GM19238 (cell line): Measurements from ENCODE around the gene ACSF3.
"Not testable (repeated sequence)": the region's sequence is repeated elsewhere in the genome, so short reads cannot be mapped to it uniquely, and the experiment has no call there.

Experiments used
- DNase-seq: peaks from one replicate; pipeline ENCODE4 v3.0.0; 2011; ENCODE audit warnings: low spot score; ENCODE audit not compliant: insufficient read length

ACSF3 gene

DNA sequence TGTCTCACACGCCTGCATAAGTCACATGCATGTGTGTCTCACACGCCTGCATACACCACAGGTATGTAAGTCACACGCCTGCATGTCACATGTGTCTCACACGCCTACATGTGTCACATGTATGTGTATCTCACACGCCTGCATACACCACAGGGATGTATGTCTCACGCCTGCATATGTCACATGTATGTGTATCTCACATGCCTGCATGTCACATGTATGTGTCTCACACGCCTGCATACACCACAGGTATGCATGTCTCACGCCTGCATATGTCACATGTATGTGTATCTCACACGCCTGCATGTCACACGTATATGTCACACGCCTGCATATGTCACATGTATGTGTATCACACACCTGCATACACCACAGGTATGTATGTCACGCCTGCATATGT, 64.1 kb downstream of the ACSF3 start:
- no peak for DNase-seq

DNA sequence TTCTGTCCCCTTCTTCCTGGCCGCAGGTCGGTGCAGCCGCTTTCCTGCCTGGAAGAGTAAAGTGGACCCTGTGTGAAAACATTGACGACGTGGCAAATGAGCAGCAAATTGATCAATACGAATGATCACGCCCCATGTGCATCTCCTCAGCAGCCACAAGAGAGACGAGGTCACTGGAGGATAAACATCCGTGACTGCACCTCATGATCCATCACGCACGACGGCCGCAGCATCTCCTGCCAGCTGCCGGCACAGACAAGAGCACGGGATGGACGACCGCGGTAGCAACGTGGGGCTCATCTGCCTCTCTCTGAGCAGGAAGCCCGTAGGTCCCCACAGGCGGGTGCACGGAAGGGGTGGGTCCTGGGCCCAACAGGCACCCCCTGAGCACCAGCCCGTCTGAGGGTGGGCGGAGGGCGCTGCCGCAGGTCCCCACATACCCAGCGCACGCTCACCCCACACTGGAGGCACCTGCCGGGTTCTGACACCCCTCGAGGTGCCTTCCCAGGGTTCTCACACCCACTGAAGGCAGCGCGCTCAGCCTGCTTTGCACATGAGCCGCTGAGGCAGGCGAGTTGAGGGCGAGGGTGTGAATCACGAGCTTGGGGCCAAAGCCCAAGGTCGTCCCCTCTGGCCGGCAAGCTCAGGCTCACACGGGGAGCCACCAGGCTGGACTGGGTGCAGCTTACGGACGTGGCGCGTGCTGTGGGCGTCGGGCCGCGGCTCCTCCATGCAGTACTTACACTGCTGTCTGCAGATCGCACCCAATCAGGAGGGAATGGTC, 65.6 kb downstream of the ACSF3 start:
- no peak for DNase-seq

DNA sequence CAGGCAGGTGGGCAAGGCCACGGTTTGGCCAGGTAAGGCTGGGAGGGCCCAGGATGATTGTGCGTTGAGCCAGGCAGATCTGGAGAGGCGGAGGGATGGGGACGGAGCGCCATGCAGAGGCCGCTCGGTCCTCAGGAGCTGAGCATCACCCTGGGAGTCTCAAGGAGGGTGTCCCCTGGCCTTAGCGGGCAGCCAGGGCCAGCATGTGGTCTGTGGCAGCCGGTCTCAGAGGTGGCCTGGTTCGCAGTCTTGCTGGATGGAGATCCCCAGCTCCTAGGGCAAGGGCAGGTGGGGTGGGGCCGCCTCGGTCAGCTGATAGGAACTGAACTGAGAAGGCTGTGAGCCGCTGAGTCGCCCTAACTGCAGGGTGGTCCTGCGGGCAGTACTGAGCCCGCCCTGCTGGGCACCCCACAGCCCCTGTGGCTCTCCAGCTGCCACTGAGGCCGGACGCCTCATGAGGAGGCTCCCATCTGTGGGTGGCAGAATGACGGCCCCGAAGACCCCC, 66.2 kb downstream of the ACSF3 start:
- no peak for DNase-seq

DNA sequence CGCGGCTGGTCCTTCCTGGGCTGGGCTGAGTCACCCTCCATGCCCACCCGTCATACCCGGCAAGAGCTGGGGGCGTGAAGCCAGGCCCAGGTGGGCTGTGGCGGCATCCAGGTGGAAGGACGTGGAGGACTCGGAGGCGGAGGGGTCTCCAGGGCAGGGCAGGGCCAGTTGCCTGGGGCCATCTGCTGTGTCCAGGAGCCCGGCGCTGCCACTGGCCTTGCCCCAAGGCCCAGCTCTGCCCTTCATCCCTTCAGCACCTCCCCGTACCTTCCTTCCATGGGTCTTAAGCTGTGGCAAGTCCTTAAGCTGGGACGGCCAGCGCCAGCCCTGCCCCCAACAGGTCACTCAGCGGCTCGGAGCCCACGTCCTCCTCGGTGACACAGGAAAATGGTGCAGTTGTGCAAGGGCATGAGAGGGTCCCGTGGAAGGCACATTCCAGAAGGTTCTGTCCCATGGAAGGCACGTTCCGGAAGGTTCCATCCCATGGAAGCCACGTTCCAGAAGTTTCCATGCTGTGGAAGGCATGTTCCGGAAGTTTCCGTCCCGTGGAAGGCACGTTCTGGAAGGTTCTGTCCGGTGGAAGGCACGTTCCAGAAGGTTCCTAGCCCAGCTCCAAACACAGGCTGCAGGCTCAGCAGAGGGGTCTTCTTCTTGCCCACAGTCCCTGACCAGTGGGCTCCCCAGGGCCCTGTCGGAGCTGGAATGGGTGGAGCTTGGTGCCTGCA, 67.5 kb downstream of the ACSF3 start:
- DNase-seq, result no peak

DNA sequence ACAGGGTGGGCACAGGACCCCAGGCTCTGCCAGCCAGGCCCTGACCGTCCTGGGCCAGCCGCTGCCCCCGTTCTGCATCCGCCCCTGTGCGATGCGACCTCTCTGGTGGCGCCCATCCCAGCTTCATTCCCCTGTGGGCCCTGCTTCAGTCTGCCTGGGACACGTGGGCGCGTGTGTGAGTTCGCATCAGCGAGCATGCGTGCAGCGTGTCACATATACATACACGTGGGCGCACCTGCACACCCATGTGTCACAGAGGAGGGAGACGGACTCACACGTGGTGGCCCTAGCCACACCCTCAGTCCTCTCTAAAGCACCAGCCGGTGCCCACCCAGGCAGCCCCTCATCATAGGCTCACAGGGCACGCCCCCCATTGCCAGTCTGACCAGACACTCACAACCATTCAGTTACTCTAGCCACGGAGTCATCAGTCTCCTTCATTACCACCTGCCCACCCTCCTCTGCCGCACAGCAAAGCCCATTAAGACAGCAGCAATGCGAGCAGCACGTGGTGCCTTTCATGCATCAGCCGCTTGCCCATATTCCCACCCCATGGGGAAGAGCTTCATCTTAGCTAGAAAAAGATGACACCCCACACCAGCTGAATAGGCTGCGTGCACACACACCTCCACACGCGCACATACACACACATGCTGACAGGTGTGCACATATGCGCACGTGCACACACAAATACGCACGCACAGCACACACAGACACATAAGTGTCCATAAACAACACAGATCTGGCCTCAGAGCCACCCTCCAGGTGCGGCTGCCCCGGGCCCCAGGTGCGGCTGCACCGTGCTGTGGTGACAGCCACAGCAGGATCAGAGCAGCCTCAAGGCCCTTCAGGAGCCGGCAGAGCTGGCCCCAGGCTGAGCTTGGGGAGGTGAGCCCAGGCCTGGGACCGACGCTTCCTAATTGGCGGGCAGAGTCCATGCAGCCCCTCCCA, 68.4 kb downstream of the ACSF3 start:
- DNase-seq, result no peak

DNA sequence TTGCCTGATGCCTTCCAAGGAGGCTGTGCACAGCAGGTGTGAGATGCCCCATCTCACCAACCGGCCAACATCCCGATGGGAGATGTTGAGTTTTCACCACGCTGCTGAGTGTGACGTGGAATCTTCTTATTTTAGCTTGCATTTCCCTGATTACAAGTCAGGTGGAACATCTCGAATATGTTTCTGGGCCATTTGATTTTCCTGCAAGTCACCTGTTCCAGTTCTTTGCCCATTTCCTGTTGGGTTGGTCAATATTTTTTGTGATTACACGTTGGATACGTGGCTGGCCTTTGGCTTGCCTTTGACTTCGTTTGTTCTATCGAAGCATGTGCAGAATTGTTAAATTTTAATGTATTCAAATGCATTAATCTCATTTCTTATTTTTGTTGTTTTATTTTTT, 69.6 kb downstream of the ACSF3 start:
- DNase-seq, result no peak

DNA sequence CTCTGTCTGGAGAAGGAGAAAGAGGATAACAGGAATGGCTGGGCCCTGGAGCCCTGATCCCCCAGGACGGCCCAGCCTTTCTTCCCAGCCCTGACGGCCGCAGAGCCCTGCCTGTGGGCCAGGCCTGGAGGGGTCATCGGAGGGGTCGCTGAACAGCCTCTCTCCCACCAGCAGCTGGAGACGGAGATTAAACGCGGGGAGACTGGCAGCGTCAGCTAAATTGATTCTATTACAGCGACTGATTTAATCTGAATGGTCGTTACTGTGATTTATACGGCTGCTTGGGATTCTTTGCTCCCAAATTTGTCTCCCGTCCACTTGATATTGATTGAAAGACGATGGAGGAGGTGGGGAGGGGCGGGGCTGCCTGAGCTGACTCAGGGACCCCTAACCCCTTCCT, 70.8 kb downstream of the ACSF3 start:
- DNase-seq, result no peak

DNA sequence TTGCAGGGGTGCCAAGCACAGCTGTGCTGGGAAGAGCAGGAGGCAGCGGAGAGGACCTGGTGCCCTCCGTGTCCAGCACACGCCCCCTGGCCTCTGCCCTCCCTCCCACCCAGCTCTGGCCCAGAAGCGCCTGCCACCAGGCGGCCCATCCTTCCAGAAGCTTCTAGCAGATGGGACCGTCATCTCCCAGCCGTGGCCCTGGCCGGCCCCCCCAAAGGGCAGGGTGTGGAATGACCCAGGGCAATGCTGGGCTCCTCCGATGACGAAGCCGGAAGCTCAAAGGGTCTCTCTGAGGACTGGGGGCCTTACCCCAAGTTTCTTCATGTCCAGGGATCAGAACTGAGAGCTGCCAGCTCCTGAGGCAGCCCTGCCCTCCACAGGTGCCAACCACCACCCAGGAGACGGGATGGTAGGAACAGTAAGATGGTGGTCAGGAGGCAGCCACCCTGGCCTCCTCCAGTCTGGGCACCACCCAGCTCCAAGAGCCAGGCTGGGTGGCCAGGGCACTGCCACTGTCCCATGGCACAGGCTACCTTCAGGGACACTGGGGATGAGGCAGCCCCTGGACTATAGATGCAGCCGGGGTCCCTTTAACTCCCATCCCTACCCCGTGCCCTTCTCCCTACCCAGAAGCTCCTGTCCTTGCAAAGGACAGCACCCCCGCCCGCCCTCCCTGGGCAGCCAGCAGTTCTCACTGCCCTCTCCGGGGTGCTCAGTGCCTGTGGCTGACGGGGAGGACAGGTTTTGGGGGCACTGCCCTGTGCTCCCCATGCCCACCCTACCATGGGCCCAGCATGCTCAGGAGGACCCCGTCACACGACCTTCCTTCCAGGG, 71.4 kb downstream of the ACSF3 start:
- DNase-seq, result no peak

DNA sequence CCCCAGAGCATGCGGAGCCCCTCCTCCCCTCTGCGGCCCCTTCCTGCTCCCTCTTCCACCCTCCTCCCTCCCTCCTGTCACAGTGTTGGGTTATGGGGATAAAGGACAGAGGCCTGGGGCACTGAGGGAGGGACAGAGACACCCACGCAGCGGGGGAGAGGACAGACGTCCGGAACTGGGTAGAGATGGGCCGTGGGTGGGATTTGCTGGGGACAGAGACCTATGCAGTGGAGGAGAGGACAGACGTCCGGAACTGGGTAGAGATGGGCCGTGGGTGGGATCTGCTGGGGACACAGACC, 72.0 kb downstream of the ACSF3 start:
- DNase-seq, result not testable (repeated sequence)

DNA sequence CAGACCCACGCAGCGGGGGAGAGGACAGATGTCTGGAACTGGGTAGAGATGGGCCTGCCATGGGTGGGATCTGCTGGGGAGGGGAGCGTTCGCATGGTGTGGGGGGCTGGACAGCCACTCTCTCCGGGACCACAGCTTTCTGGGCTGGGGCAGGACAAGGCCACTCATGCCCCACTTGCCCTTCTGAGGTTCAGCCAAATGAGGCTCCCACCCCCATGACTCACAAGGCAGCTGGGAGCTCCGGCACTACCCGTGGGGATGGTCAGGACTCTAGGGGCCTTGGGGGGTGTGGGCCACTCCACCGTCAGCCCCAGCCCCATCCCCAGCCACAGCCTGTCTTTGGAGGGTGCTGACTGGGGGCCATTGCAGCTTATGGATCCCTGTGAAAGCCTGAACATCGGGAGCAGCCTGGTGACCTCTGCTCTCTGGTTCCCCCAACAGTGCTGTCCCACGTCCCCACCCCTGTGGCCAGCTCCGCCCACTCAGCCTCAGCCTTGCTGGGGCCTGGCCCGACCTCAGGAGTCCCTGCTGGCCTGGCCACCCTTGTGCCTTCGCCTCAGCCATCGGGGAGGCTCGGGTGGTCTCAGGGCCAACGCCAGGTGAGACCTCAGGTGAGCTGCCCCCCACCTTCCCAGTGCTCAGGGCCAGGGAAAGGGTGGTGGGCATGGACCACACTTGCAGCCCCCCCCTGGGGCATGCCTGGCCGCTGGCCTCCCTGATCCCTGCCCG, 73.2 kb downstream of the ACSF3 start:
- no peak for DNase-seq

DNA sequence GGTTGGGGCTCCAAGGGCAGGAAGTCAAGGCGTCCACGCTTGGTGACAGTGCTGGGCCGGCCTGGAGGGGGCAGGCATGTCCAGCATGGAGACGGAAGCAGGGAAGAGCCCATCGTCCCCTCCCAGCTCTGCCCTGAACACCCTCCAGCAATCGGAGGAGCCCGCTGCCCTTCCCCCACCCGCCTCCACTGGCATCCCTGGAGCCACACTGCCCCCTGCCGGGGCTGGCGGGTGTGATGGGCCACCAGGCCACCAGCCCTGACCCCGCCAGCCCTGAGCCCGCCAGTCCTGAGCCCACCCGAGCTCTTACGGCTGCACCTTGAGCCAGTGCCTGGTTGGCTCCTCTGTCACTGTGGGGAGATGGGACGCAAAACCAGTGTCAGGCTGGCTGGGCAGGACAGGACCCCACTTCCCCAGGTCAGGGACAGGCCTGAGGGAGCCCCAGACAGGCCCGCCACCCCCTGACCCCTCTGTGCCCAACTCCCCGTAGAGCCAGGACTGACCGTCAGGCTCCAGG, 73.8 kb downstream of the ACSF3 start:
- DNase-seq, result peak; percentile 86

DNA sequence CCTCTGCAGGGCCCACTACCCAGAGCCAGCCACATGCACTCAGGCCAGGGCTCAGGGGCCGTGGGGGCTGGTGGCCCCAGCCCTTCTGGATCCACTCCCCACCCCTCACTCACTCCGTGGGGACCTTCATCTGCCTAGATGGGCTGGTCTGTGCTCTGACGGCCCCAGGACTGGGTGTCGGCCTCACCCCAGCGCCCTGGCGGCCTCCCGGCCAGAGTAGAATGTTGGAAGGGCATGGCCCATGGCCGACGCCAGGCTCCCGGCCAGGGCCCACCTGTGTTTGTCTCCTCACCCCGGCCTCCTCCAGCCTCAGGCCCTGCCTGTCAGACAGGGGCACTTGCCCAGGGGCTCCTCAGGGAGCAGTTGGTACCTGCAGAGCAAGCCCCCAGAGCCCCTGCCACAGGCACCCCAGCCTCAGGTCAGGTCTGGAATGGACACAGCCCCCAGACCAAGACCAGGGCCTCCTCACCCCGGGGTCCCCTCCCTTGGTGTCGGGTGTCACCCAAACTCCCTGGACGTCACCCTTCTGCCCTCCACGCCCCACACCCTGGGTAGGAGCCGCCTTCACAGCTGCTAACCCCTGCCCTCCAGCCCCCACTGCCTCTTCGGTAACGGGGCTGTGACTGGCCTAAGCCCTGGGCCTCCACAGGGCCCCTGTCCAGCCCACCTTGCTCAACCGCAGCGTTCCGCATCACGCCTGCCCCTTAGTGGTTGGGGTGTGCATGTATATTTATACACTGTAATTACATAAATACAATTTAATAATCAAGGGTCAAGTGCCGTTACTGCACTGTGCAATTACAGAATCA, 74.9 kb downstream of the ACSF3 start:
- DNase-seq, result no peak

DNA sequence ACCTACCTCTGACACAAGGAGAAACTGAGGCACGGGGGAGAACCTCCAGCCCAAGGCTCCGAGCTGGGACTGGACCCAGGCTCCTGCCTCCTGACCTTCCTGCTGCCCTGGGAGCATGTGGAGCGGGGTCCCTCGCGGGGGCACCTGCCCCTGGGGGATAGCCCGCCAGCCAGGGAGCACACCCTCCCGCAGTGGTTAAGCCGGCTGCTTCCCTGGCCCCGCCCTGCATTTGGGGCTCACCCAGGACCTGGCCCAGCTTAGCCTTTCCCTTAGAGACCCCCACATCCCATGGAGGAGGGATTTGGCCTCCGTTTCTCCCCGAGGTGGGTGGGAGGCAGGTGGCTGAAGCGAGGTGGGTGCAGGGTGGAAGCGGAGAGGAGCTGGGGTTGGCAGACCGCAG, 76.1 kb downstream of the ACSF3 start:
- DNase-seq, result no peak

DNA sequence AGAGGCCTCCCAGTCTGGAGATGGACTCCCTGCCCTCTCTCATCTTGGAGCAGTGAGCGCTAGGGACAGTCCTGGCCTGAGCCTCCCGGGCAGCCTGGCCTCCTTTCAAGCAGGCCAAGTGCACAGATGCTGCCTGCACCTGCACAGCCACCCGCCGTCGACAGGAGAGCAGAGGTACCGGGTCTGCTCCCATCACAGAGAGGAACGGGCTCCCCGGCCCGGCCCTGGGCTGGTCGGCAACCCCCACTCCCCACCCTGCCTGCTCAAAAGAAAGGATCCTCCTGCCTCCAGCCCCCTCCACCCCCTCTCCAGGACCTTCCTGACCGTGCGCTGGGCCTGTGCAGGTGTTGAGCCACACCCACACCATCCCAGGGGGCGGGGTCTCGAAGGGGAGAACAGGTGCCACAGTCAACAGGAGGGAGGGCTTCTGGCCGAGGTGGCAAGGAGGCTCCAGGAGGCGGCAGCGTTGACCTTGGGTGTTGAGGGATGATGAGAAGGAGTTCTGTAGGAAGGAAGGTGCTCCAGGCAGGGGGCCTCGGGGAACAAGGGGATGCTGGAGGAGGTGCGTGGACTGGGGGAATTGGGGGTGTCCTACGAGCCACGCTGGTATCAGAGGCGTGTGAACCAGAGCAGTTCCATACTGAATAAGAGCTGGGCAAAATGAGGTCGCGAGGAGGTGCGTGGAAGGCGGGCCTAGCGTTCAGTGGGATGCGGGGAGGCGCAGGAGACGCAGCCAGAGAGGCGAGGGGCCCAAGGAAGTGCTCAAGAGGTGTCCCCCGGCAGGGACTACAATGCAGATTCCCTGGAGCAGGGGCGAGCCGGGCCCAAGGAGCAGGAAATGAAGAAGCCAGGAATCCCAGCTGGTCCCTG, 76.9 kb downstream of the ACSF3 start:
- DNase-seq, result no peak

DNA sequence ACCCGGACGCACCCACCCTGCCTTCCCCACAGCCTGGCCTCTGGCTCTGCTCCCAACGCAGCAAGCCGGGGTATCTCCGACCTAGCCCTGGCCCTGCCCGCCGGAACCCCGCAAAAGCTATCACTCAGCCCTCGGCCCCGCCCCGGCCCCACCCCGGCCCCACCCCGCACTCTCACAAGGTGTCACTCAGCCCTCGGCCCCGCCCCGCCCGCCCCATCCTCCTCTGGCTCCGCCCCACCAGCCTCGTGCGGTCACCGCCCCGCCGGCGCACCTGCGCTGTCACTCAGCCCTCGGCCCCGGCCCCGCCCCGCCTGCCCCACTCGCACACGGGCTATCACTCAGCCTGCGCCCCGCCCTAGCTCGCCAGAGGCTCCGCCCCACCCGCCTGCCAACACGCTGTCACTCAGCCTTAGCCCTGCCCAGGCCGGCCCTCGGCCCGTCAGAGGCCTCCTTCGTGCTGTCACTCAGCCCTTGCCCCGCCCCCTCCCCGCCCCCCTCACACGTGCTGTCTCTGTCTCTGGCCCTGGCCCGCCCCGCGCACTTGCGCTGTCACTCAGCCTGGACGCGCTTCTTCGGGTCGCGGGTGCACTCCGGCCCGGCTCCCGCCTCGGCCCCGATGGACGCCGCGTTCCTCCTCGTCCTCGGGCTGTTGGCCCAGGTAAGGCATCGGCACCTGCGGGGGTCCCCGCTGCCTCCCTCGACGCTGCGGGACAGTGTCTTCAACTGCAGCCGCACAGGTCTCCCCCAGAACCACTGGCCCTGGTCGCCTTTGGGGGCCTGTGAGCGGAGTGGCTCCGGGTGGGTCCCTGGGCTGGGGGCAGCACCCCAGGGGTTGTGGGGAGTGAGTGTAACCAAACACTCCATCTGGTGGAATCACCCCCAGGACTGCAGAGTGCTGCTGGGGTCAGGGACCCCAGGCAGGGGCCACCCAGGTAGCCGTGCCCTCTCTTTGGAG, 77.8 kb downstream of the ACSF3 start, which contains the start of gene CDH15:
CDH15 (plus strand) TSS at position 533 of the 955 bp plus-strand sequence; CDS start at position 617, 84 bp downstream.
- DNase-seq, result peak; percentile 98

DNA sequence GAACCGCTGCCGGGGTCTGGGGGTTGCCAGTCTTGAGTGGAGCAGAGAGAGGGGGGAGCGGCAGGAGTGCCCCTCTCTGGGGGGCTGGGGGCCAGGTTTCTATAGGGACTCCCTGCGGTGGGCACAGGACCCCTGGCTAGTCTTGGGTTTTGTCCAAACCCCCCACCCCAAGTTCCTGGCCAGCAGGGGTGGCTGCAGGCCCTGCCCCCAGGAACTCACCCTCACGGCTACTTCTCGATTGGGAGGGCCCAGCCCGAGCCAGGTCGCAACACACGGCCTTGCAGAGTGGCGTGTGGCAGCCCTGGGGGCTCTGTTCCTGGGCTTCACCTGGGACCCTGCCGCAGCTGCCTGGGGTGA, 78.5 kb downstream of the ACSF3 start:
- DNase-seq, result no peak
